Measurements from ENCODE around the gene DSC3. TPM values are rescaled to one million over a fixed set of nuclear protein-coding genes. Genes with fewer than 3 reads are reported as not detected.

DSC3 gene
- total RNA-seq: 344 and 521 TPM in 2 replicates

GRCh38 chr18:31042406-31043181, at the start of gene DSC3:
Gene DSC3, minus strand, starts transcription at chr18:31042742. Its CDS starts 82 bp downstream, at chr18:31042660.

Small RNA genes lying within 50 kb of the gene (small RNA-seq; reads per million reads assigned to genes)
- not detected for gene RNU6-857P

Other genes starting within 250 kb of the DSC3 start
- 69.5 and 81.7 TPM in 2 replicates for gene DSC2, start 59.7 kb upstream of the DSC3 start, total RNA-seq
- gene DSC1, start 120.1 kb upstream of the DSC3 start, total RNA-seq: 1.3 and 5.1 TPM in 2 replicates